Right lobe of liver (tissue), 4 donors: ENCODE measurements around the gene CACNA2D3.

ENCODE experiments used
- CTCF ChIP-seq, 4 donors: fragments of 200-600 bp in 3 of 4; fragments of 450-650 bp in 1 of 4; IDR thresholded peaks; one replicate each; pipeline versions ENCODE4 v1.5.1 to v1.8.0; 2016 to 2022; ENCODE audit warnings: antibody characterized with exemption in 4 of 4, mild to moderate bottlenecking in 2 of 4
- POLR2A ChIP-seq: fragments of 450-650 bp; IDR thresholded peaks from one replicate; pipeline ENCODE4 v1.6.1; 2017; ENCODE audit warnings: antibody characterized with exemption, mild to moderate bottlenecking
- donor health status: DM: no; HTN: no; CAD: no.
- donor health status: DM: no; HTN: no; CAD: no.
- donor health status: DM: no; HTN: yes; CAD: no.

DNA sequence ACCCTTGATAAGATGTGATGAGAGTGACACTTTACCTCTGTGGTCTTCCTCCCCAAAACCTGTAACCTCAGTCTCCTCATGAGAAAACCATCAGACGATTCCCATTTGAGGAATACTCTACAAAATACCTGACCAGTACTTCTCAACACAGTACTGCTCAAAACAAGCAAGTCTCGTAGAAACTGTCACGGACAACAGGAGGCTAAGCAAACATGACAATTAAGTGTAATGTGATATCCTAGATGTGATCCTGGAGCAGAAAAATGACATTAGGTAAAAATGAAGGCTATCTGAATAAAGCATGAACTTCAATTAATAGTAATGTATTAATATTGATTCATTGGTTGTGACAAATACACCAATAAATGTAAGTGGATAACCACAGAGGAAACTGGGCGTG is 113.6 kb downstream of the CACNA2D3 start:
- TF ChIP-seq CTCF (IDR thresholded peaks at IDR 0.05) (no peak), POLR2A (no peak)
